Esophagus squamous epithelium (tissue), 4 donors: Measurements from ENCODE around the gene CA9.

ENCODE experiments used
- CTCF ChIP-seq, 6 experiments: fragments of 450-650 bp in 4 of 6; fragments of 200-600 bp in 2 of 6; sonication (generic) in 2 of 6; IDR thresholded peaks; one replicate each; pipeline ENCODE4 v1.5.1; 2016 to 2019; ENCODE audit warnings: antibody characterized with exemption in 6 of 6, mild to moderate bottlenecking in 4 of 6, moderate library complexity in 4 of 6
- POLR2A ChIP-seq, 4 donors: fragments of 450-650 bp; IDR thresholded peaks; one replicate each; pipeline ENCODE4 v1.6.1; 2017; ENCODE audit warnings: antibody characterized with exemption in 4 of 4, mild to moderate bottlenecking in 4 of 4, moderate library complexity in 3 of 4

GRCh38 chr9:35646153-35646532 lies 27.6 kb upstream of the CA9 start:
- no peak for TF ChIP-seq CTCF (IDR thresholded peaks at IDR 0.05)
- TF ChIP-seq POLR2A (IDR thresholded peaks at IDR 0.05), result no peak
